Mammary epithelial cell (primary cell): ENCODE measurements around the gene SCYGR4.

Source experiments
- CTCF ChIP-seq, 2 donors: IDR thresholded peaks in 1 of 2; conservative IDR thresholded peaks in 1 of 2; 2 replicates each; pipeline ENCODE4 v1.5.1; 2011 to 2012; ENCODE audit warnings: inconsistent platforms in 2 of 2, low read length in 2 of 2, mild to moderate bottlenecking in 2 of 2, control low read depth in 1 of 2, low read depth in 1 of 2; ENCODE audit not compliant: insufficient read depth in 1 of 2; ENCODE audit errors: extremely low read depth in 1 of 2
- EZH2 ChIP-seq: IDR thresholded peaks from 2 replicates; pipeline ENCODE4 v1.6.1; 2012; ENCODE audit warnings: low read length, inconsistent platforms, borderline replicate concordance

- no peak for TF ChIP-seq CTCF (conservative IDR thresholded peaks at IDR 0.05 in 1 of 2, IDR thresholded peaks at IDR 0.05 in 1 of 2; ENCODE audit: extremely low read depth in 1 of 2, insufficient read depth in 1 of 2, low read depth in 1 of 2, low read length in 2 of 2)
- TF ChIP-seq EZH2: no peak
These were observed 9.4 kb upstream of the SCYGR4 start for GRCh38 chr2:227607941-227608340.
